Osteoblast (primary cell): ENCODE data around the gene MUL1. TPM values are rescaled to one million over a fixed set of nuclear protein-coding genes. Genes with fewer than 3 reads are reported as not detected.

Experiments
- DNase-seq: peaks from one replicate; pipeline ENCODE4 v3.0.0; 2011; ENCODE audit warnings: low spot score, mixed read lengths; ENCODE audit not compliant: insufficient read length; ENCODE audit errors: missing footprints
- H2AFZ ChIP-seq: 2 replicates; pipeline ENCODE4 v1.6.0; 2011; ENCODE audit warnings: mild to moderate bottlenecking, low read length
- H3K27ac ChIP-seq: 2 replicates; pipeline ENCODE4 v1.5.1; 2011; ENCODE audit warnings: mild to moderate bottlenecking, low read depth, low read length, moderate library complexity
- H3K27me3 ChIP-seq: 2 replicates; pipeline ENCODE4 v1.6.0; 2012; ENCODE audit warnings: mild to moderate bottlenecking, control low read depth, inconsistent platforms, low read length, moderate library complexity; ENCODE audit not compliant: insufficient read depth
- H3K36me3 ChIP-seq: 2 replicates; pipeline ENCODE4 v1.5.1; 2011; ENCODE audit warnings: mild to moderate bottlenecking, low read length, control low read depth, moderate library complexity; ENCODE audit not compliant: insufficient read depth
- H3K4me1 ChIP-seq: 2 replicates; pipeline ENCODE4 v1.5.1; 2011; ENCODE audit warnings: mild to moderate bottlenecking, low read length, control low read depth, moderate library complexity; ENCODE audit not compliant: insufficient read depth
- H3K4me2 ChIP-seq: 2 replicates; pipeline ENCODE4 v1.6.0; 2011; ENCODE audit warnings: mild to moderate bottlenecking, low read length; ENCODE audit not compliant: insufficient read depth
- H3K4me3 ChIP-seq: fragments of 200-600 bp; sonication (generic); 3 replicates; pipeline ENCODE4 v1.5.1; 2012; ENCODE audit warnings: mild to moderate bottlenecking, low read length, inconsistent platforms; ENCODE audit not compliant: insufficient read depth
- H3K79me2 ChIP-seq: 2 replicates; pipeline ENCODE4 v1.6.0; 2012; ENCODE audit warnings: mild to moderate bottlenecking, low read length, control low read depth, inconsistent platforms; ENCODE audit not compliant: insufficient read depth
- H3K9me3 ChIP-seq: 2 replicates; pipeline ENCODE4 v1.5.1; 2011; ENCODE audit warnings: low read depth, low read length, control low read depth
- H4K20me1 ChIP-seq: 2 replicates; pipeline ENCODE4 v1.6.0; 2012; ENCODE audit warnings: mild to moderate bottlenecking, low read length, control low read depth; ENCODE audit not compliant: insufficient read depth
- total RNA-seq: library from RNA; depleted of rRNA; stranded (reverse); fragments of >200 nt; gene quantifications from 2 replicates; pipeline ENCODE4 v1.2.3, GENCODE V29; 2012
- TF ChIP-seq, protein P1 (sequence below): IDR thresholded peaks from 2 replicates; pipeline ENCODE4 v1.5.1; 2011; ENCODE audit warnings: mild to moderate bottlenecking, low read depth, low read length, moderate library complexity; ENCODE audit errors: extremely low read depth

MUL1 gene
- total RNA-seq, 1 donor = 37.3 TPM

DNA sequence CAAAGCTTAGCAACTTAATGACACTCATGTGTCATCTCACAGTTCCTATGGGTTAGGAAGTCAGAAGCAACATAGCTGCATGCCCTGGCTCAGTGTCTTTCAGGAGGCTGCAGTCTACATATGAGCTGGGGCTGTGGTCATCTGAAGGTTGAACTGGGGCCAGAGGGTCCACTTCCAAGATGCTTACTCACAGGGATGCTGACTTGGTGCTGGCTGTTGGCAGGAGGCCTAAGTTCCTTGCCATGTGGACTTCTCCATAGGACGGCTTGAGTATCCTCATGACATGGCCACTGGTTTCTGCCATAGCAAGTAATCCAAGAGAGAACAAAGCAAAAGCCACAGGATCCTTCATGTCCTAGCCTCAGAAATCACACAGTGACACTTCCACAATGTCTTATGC lies 32.3 kb upstream of the MUL1 start:
- H3K4me1 ChIP-seq = no peaks in the 10 kb centered on the region
- no peak overlapping the region for H3K4me2 ChIP-seq
- DNase-seq = no peak

DNA sequence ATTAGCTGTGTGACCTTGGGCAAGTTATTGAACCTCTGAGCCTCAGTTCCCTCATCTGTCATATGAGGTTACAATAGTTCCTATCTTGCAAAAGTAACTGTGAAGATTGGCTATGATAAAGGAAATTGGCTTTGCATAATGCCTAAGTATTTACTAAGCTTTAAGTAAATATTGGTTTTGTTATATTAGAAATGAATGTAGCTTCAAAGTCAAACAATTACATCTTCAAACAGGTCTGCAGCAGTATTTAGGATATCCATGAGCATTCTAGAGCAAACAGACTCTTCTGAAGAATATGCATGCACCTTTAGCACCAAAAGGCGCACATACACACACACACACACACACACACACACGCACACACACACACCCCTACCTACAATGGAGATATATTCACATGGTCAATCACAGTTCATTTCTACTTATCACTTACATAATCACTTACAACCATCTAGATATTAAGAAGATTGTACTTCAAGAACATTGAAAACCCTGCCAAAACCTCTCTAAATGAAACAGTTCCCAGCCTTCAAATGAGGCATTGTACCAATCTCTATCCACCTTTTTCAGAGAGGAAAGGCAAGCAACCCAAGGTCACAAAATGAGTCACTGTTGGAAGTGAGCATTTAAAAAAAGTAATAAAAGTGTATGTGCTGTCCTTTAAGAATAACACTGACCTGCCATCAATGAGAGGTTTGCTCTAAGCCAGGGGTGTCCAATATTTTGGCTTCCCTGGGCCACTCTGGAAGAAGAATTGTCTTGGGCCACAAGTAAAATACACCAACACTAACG lies 31.0 kb upstream of the MUL1 start:
- no peaks in the 10 kb centered on the region for H3K36me3 ChIP-seq
- H3K79me2 ChIP-seq = no peaks in the 10 kb centered on the region
- H4K20me1 ChIP-seq = no peaks in the 10 kb centered on the region
- TF ChIP-seq, protein P1, sequence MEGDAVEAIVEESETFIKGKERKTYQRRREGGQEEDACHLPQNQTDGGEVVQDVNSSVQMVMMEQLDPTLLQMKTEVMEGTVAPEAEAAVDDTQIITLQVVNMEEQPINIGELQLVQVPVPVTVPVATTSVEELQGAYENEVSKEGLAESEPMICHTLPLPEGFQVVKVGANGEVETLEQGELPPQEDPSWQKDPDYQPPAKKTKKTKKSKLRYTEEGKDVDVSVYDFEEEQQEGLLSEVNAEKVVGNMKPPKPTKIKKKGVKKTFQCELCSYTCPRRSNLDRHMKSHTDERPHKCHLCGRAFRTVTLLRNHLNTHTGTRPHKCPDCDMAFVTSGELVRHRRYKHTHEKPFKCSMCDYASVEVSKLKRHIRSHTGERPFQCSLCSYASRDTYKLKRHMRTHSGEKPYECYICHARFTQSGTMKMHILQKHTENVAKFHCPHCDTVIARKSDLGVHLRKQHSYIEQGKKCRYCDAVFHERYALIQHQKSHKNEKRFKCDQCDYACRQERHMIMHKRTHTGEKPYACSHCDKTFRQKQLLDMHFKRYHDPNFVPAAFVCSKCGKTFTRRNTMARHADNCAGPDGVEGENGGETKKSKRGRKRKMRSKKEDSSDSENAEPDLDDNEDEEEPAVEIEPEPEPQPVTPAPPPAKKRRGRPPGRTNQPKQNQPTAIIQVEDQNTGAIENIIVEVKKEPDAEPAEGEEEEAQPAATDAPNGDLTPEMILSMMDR = no peak
- H3K4me3 ChIP-seq = no peak overlapping the region
- H3K4me1 ChIP-seq = no peaks in the 10 kb centered on the region
- peaks cover 21% of the 10 kb centered on the region for H3K27me3 ChIP-seq
- DNase-seq = no peak
- no peak overlapping the region for H3K27ac ChIP-seq
- H3K9me3 ChIP-seq = peaks cover 5% of the 10 kb centered on the region
- H3K4me2 ChIP-seq = no peak overlapping the region
- no peak overlapping the region for H2AFZ ChIP-seq

More for the DNA sequence above, 32.3 kb upstream of the MUL1 start:
- Histone ChIP-seq H3K9me3 (peaks cover 5% of the 10 kb centered on the region), H3K79me2 (no peaks in the 10 kb centered on the region), H3K4me3 (no peak overlapping the region), H3K27ac (no peak overlapping the region), H3K27me3 (peaks cover 13% of the 10 kb centered on the region), H2AFZ (no peak overlapping the region), H3K36me3 (no peaks in the 10 kb centered on the region), H4K20me1 (no peaks in the 10 kb centered on the region)
- TF ChIP-seq, protein P1 = no peak

DNA sequence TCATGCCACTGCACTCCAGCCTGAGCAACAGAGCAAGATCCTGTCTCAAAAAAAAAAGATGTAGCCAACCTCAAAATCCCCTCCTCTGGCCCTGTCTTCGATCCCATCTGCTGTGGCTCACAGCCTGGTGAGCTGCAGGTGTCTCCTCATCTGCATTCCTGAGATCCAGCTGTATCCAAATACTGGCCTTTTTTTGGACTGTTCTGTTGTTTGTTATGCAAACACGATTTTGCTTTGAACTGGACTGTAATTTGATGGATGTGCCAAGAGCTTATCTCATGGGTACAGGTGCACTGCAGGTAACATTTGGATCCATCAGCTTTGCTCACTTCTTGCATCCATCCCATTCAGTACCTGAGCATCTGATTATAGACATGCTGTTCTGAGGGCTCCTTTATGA lies 30.3 kb upstream of the MUL1 start:
- Histone ChIP-seq H3K79me2 (no peaks in the 10 kb centered on the region), H2AFZ (no peak overlapping the region), H3K4me3 (no peak overlapping the region), H3K4me1 (no peaks in the 10 kb centered on the region), H3K36me3 (no peaks in the 10 kb centered on the region), H4K20me1 (no peaks in the 10 kb centered on the region), H3K27me3 (peaks cover 28% of the 10 kb centered on the region), H3K27ac (no peak overlapping the region), H3K4me2 (no peak overlapping the region), H3K9me3 (peaks cover 5% of the 10 kb centered on the region)
- TF ChIP-seq, protein P1 = no peak
- DNase-seq = no peak

DNA sequence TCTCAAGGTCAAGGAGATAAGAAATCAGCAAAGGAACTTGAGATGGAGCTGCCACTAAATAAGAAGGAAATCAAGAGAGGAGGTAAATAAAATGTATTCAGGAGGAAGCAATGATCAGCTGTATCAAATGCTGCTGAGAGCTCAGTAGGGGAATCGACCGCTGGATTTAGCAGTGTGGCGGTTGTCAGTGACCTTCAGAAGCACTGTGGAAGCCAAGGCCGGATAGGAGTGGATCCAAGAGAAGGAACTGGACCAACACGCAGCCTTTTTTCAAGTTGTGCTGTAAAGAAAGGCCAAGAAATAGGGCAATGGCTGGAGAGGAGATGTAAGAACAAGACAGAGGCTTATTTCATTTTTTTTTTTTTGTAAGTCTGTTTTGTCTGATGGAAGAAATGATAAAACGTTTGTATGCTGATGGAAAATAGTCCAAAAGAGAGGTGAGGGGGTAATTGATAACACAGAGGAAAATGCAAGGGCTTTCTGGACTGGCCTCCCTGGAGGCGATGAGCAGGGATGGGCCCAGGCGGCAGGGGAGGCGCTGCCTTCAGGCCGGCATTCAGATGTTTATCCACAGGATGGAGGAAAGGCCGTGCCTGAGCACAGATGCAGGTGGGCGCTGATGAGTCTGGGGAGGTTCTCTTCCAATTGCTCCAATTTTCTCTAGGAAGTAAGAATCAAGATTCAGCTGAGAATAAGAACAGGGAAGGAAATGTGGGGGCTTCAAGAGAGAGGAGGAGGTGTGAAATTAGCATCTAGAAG lies 26.9 kb upstream of the MUL1 start:
- H3K4me2 ChIP-seq = no peak overlapping the region
- no peaks in the 10 kb centered on the region for H3K9me3 ChIP-seq
- peaks cover 39% of the 10 kb centered on the region for H3K27me3 ChIP-seq
- H3K4me3 ChIP-seq = no peak overlapping the region
- DNase-seq = no peak
- H2AFZ ChIP-seq = no peak overlapping the region
- H3K36me3 ChIP-seq = no peaks in the 10 kb centered on the region
- no peaks in the 10 kb centered on the region for H3K4me1 ChIP-seq
- no peaks in the 10 kb centered on the region for H3K79me2 ChIP-seq
- TF ChIP-seq, protein P1 = no peak
- H3K27ac ChIP-seq = no peak overlapping the region
- no peaks in the 10 kb centered on the region for H4K20me1 ChIP-seq
